CD4-positive, alpha-beta T cell treated with Interferon gamma for 1 hour (primary cell): Measurements from ENCODE around the gene ZNF837.
A peak's percentile ranks its signal among the peaks of the same experiment; 100 is the strongest.
"Not testable (repeated sequence)": the region's sequence is repeated elsewhere in the genome, so short reads cannot be mapped to it uniquely, and the experiment has no call there.

ENCODE experiments used
- DNase-seq: peaks from one replicate; pipeline ENCODE4 v3.0.0-alpha.2; 2020

ZNF837 gene

DNA sequence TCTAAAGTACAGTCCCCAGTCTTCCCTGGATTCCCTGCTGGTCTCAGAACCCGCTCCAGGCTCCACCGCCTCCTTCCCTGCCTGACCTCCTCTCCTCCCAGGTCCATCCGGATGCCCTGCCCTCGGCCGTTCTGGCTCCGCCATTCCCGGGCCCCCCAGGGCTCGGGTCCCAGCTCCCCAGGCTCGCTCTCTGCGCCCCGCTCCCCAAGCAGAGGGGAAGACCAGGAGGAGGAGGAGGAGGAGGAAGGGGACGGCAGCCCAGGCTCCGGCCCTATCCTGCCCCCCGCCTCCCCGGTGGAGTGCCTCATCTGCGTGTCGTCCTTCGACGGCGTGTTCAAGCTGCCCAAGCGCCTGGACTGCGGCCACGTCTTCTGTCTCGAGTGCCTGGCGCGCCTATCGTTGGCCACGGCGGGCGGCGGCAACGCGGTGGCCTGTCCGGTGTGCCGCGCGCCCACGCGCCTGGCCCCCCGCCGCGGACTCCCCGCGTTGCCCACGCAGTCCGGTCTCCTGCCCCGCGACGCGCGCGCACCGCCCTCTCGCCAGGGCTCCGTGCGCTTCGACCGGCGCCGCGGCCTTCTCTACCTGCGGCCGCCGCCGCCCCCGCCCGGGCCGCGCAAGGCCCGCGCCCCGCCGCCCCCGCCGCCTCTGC, 15.3 kb upstream of the ZNF837 start:
- no peak for DNase-seq

DNA sequence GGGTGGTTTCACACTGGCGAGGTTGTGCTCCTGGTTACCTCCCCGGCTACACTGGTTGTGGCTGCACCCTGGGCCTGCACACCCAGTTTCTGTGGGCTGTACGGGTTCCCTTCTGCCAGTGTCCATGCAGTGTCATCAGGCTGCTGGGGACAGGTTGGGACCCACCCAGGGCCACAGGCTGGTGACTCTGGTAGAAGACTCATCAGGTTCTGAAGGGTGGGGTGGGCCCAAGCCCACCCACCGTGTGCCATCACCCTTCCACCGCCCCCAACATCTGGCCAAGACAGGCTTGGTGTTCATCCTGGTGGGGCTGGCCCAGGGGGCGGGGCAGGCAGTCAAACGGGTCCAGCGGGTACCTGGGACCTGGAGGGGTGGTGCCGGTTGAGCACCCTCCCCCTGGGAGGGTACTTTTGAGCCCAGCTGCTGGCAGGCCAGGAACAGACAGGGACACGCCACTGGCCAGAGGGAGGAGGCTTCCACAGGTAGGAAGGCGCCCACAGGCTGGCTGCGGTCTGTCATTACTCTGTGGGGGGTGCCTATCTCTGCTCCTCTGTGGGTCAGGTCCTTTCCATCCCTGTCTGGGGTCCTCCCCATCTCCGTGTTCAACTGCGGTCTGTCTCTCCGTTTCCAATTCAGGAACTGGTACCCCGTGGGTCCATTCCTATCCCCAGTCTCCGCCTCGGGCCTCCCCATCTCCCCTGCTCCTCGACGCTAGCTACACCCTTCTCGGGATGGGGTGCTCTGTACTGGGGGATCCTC, 14.6 kb upstream of the ZNF837 start, which contains the start of gene RNF225:
Gene RNF225, plus strand, starts transcription at position 437 of the 759 bp plus-strand sequence. CDS start 434 bp downstream, outside the sequence.
- no peak for DNase-seq

GRCh38 chr19:58394821-58395219, 14.0 kb upstream of the ZNF837 start:
- no peak for DNase-seq

DNA sequence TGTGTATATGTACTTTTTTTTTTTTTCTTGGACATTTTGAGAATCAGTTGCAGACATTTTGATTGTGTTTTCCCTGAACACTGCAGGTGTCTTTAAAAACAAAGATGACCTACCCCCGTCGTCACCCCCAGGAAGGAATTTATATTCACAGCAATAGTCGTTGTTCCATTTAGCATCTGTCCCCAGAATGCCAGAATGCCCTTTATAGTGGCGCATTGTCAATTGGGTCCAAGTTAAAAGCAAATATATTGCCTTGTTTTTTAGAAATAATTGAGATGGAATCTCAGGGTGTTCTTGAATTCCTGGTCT, 12.8 kb upstream of the ZNF837 start:
- no peak for DNase-seq

GRCh38 chr19:58392945-58393724, 12.3 kb upstream of the ZNF837 start:
- DNase-seq, result no peak

DNA sequence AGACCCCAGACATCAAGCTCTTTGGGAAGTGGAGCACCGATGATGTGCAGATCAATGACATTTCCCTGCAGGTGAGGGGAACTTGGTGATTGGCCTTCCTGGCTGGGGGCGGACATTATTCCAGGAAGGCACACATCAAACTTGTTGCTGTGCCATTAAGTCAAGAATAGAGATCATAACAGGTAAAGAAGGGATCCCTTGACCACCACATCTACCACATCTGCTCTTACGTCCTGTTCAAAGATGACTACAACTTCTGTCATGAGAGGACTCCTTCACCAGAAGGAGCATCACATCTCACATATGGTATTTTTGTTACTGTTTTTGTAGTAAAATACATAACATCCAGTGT, 7.3 kb upstream of the ZNF837 start:
- DNase-seq, result no peak

GRCh38 chr19:58387338-58388174, 6.7 kb upstream of the ZNF837 start:
- DNase-seq, result no peak

GRCh38 chr19:58386576-58387337, 5.9 kb upstream of the ZNF837 start, which contains the start of gene RPS5:
Gene RPS5, plus strand, starts transcription at chr19:58387269. Its CDS starts 869 bp downstream, at chr19:58388138.
- DNase-seq, result peak; percentile 99

GRCh38 chr19:58385891-58386575, 5.2 kb upstream of the ZNF837 start:
- DNase-seq, result no peak

- no peak for DNase-seq
Observed at GRCh38 chr19:58385313-58385890, 4.6 kb upstream of the ZNF837 start.

DNA sequence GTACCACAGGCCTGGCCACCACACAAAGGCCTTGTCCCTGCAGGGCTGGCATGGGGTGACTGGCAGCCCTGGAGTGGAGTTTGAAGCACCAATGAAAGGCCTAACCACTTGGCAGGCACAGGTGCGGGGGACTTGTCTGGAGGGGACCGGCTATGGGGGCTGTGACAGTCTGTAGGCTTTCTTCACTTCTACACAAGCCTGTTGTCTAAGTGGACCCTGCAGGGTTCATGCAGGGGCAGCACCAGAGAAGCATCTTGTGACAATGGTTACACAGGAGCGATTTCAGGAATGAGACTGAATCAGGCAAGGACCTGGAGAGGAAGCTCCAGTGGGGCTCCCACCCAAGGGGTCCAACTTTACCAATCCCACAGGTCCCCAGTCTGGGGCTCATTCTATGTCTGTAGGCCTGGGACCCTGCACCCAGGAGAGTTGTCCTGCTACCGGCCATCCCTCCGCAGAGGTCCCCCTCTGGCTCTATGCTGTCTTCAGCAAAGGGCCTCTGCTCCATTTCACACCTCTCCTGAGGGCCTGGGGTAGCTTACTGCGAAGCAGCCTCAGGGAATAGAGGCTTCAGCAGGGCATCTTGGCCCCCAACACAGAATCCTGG, 2.3 kb upstream of the ZNF837 start:
- DNase-seq, result no peak

DNA sequence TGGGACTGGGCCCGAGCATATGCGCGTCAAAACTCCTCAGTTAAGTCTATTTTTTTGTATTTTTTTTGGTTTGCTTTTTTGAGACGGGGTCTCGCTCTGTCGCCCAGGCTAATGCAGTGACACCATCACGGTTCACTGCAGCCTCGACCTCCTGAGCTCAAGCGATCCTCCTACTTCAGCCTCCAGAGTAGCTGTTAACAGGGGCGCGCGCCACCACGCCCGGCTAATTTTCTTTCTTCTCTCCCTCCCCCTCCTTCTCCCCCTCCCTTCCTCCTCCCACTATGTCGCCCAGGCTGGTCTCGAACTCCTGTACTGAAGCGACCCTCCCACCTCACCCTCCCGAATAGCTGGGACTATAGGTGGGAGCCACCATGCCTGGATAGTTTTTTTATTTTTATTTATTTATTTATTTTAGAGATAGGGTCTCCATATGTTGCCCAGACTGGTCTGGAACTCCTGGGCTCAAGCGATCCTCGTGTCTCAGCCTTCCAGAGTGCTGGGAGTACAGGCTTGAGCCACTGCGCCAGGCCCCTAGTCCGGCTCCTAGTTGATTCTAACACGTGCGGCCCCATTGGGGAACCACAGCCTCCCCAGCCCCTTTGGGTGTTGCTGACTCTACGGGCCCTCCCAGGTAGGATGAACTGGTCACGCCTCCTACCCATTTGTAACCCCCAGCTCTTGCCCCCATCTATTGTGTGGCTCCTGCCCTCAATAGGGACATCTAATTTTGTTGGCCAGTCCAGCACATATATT, 806 bp upstream of the ZNF837 start:
- DNase-seq, result no peak

- DNase-seq, result no peak
Observed at GRCh38 chr19:58380037-58380661, 681 bp downstream of the ZNF837 start.

- DNase-seq, result no peak
Observed at GRCh38 chr19:58379246-58379645, 1.6 kb downstream of the ZNF837 start.

- DNase-seq, result not testable (repeated sequence)
Observed at GRCh38 chr19:58376724-58377123, 4.1 kb downstream of the ZNF837 start.

DNA sequence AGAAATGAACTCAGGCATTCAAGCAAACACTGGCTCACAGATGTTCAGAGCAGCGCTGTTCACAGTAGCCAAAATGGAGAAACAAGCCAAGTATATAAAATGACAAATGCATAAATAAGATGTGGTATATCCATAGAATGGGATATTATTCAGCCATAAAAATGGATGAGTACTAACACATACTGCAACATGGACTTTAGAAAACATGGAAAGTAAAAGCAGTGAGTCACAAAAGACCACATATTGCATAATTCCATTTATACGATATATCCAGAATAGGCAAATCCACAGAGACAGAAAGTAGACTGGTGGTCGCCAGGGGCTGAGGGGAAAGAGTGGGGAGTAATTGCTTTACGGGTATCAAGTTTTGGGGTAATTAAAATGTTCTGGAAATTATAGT, 6.6 kb downstream of the ZNF837 start:
- DNase-seq, result no peak

- no peak for DNase-seq
Observed at GRCh38 chr19:58372311-58373133, 8.3 kb downstream of the ZNF837 start.

DNA sequence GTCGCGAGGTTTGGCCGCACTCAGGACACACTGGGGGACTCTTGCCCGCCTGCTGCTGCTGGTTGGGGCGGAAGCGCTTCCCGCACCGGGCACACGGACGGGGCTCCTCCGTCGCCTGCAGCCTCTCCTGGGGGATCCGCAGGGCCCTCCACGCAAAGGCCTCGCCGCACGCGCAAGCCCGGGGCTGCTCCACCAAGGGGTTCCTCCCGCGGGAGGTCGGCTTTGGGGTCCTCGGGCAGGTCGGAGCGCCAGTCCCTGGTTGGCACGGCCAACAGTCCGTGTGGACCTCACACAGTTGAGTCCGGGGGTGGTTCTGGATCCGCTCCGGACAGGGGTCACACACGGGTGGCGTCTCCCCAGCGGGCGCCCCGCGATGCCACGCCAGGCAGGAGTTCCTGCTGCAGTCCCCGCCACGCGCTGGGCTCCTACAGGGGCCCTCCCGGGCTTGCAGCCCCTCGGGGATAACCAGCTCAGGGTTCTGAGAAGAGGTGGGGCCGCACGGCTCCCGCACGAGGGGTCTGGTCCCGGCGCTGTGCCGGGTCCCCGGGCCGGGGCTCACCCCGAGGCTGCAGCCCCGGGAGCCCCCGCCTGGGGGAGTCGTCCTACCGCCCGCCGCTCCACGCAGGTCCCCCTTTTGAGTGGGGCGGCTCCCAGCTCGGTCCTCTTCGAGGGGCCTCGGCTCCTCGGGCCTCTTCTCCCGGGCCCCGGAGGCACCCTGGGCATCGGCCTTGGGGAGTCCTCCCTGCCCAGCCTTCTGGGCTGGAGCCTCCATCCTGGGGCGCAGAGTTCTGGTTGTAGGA, 12.1 kb downstream of the ZNF837 start:
- DNase-seq, result no peak
